Measurements from ENCODE around the gene PLPPR3.

PLPPR3 gene

GRCh38 chr19:772730-773436 is 48.9 kb downstream of the PLPPR3 start:
- no peak for DNase-seq (ENCODE audit: low spot score)

GRCh38 chr19:772063-772462 is 49.7 kb downstream of the PLPPR3 start:
- DNase-seq (ENCODE audit: low spot score): no peak

- peak; percentile 73 for DNase-seq (ENCODE audit: low spot score)
Observed at GRCh38 chr19:771332-771785, 50.4 kb downstream of the PLPPR3 start.

GRCh38 chr19:769616-770015 is 52.1 kb downstream of the PLPPR3 start:
- no peak for DNase-seq (ENCODE audit: low spot score)

GRCh38 chr19:768424-768823 is 53.3 kb downstream of the PLPPR3 start:
- no peak for DNase-seq (ENCODE audit: low spot score)

GRCh38 chr19:765179-765738 is 56.5 kb downstream of the PLPPR3 start:
- no peak for DNase-seq (ENCODE audit: low spot score)

- DNase-seq (ENCODE audit: low spot score): no peak
Observed at GRCh38 chr19:764301-764700, 57.5 kb downstream of the PLPPR3 start.

GRCh38 chr19:763869-764268 is 57.9 kb downstream of the PLPPR3 start:
- DNase-seq (ENCODE audit: low spot score): no peak

- no peak for DNase-seq (ENCODE audit: low spot score)
Observed at GRCh38 chr19:763181-763580, 58.6 kb downstream of the PLPPR3 start.
